ENCODE results near the gene RABGAP1L. TPM values are rescaled to one million over a fixed set of nuclear protein-coding genes. Genes with fewer than 3 reads are reported as not detected.

The RABGAP1L gene
- polyA plus RNA-seq, 1 donor (not counting 4 experiments of a cell fraction or from before 2014, with no cell fraction given), result 24.2 TPM

DNA sequence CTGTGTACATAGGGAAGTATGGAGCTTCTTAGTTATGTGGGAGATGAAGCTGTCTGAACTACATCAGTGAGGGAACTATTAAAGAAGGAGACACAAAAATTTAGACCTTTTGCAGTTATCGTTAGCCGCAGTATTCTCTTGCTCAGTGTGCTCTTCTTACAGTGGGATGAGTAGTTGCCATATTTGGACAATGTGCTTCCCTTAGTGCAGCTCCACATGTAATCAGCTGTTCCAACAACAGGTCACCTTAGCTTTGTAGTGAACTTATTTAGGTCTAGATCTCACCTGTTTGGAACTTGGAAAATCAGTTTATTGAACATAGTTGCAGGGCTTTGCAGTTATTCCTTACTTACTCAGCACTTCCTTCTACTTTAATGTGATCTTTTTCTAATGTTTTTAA is 306.5 kb downstream of the RABGAP1L start:
- Histone ChIP-seq H3K4me3 (ENCODE audit: control insufficient read depth in 2 of 3, extremely low read depth in 1 of 3, insufficient read depth in 2 of 3, low read depth in 1 of 3, low read length in 3 of 3) (no peak overlapping the region), H3K27ac (ENCODE audit: control insufficient read depth, insufficient read depth, low read length) (no peak overlapping the region), H4K20me1 (ENCODE audit: control insufficient read depth, extremely low read depth, insufficient read depth, low read length) (no peaks in the 10 kb centered on the region), H3K4me1 (ENCODE audit: control insufficient read depth, extremely low read depth, insufficient read depth, low read length) (no peaks in the 10 kb centered on the region), H3K4me2 (ENCODE audit: control insufficient read depth, extremely low read depth, insufficient read depth, low read depth, low read length) (no peak overlapping the region), H3K79me2 (ENCODE audit: control insufficient read depth, insufficient read depth, low read length) (no peaks in the 10 kb centered on the region), H3K36me3 (ENCODE audit: control insufficient read depth in 2 of 2, extremely low read depth in 1 of 2, insufficient read depth in 2 of 2, low read length in 2 of 2) (no peaks in the 10 kb centered on the region), H3K27me3 (ENCODE audit: control insufficient read depth, extremely low read depth, insufficient read depth, low read length) (no peaks in the 10 kb centered on the region), H3K9me3 (ENCODE audit: control insufficient read depth, low read depth, low read length) (no peaks in the 10 kb centered on the region), H2AFZ (ENCODE audit: control insufficient read depth, low read length) (no peak overlapping the region), H3K9me1 (ENCODE audit: control insufficient read depth, extremely low read depth, insufficient read depth, low read length) (no peaks in the 10 kb centered on the region), H3K9ac (ENCODE audit: control insufficient read depth, extremely low read depth, insufficient read depth, low read length) (no peak overlapping the region)
- TF ChIP-seq EZH2 (IDR thresholded peaks at IDR 0.05; ENCODE audit: low read length), result no peak
- TF ChIP-seq, protein P1, sequence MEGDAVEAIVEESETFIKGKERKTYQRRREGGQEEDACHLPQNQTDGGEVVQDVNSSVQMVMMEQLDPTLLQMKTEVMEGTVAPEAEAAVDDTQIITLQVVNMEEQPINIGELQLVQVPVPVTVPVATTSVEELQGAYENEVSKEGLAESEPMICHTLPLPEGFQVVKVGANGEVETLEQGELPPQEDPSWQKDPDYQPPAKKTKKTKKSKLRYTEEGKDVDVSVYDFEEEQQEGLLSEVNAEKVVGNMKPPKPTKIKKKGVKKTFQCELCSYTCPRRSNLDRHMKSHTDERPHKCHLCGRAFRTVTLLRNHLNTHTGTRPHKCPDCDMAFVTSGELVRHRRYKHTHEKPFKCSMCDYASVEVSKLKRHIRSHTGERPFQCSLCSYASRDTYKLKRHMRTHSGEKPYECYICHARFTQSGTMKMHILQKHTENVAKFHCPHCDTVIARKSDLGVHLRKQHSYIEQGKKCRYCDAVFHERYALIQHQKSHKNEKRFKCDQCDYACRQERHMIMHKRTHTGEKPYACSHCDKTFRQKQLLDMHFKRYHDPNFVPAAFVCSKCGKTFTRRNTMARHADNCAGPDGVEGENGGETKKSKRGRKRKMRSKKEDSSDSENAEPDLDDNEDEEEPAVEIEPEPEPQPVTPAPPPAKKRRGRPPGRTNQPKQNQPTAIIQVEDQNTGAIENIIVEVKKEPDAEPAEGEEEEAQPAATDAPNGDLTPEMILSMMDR (optimal IDR thresholded peaks at IDR 0.05 in 1 of 3, IDR thresholded peaks at IDR 0.05 in 1 of 3, conservative IDR thresholded peaks at IDR 0.05 in 1 of 3; ENCODE audit: extremely low read depth in 1 of 3, insufficient read depth in 2 of 3, low read length in 3 of 3), result no peak
- dilution Hi-C loops (cut with MboI; ENCODE audit: extremely low pct_ligation_motif_present, low sequenced_read_pairs), result no loop called here
- DNase-seq (ENCODE audit: low read depth, low spot score) (no peak), FAIRE-seq (peak; percentile 56)

DNA sequence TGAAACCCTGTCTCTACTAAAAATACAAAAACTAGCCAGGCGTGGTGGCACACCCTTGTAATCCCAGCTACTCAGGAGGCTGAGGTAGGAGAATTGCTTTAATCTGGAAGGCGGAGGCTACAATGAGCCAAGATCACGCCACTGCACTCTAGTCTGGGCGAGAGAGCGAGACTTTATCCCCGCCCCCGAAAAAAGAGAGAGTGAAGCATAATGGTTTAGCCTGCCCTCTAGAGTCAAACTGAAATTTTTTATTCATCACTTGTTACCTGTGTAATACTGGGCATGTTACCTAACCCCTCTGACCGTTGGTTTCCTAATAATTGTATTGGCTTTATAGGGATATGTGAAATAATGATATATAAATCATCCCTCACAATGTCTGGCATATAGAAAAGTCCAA is 307.3 kb downstream of the RABGAP1L start:
- Histone ChIP-seq H3K79me2 (ENCODE audit: control insufficient read depth, insufficient read depth, low read length) (no peaks in the 10 kb centered on the region), H3K4me3 (ENCODE audit: control insufficient read depth in 2 of 3, extremely low read depth in 1 of 3, insufficient read depth in 2 of 3, low read depth in 1 of 3, low read length in 3 of 3) (no peak overlapping the region), H3K9me1 (ENCODE audit: control insufficient read depth, extremely low read depth, insufficient read depth, low read length) (no peaks in the 10 kb centered on the region), H3K27ac (ENCODE audit: control insufficient read depth, insufficient read depth, low read length) (no peak overlapping the region), H3K4me2 (ENCODE audit: control insufficient read depth, extremely low read depth, insufficient read depth, low read depth, low read length) (no peak overlapping the region), H3K9me3 (ENCODE audit: control insufficient read depth, low read depth, low read length) (no peaks in the 10 kb centered on the region), H2AFZ (ENCODE audit: control insufficient read depth, low read length) (no peak overlapping the region), H3K36me3 (ENCODE audit: control insufficient read depth in 2 of 2, extremely low read depth in 1 of 2, insufficient read depth in 2 of 2, low read length in 2 of 2) (no peaks in the 10 kb centered on the region), H3K9ac (ENCODE audit: control insufficient read depth, extremely low read depth, insufficient read depth, low read length) (no peak overlapping the region), H3K4me1 (ENCODE audit: control insufficient read depth, extremely low read depth, insufficient read depth, low read length) (no peaks in the 10 kb centered on the region), H3K27me3 (ENCODE audit: control insufficient read depth, extremely low read depth, insufficient read depth, low read length) (no peaks in the 10 kb centered on the region), H4K20me1 (ENCODE audit: control insufficient read depth, extremely low read depth, insufficient read depth, low read length) (no peaks in the 10 kb centered on the region)
- no peak for TF ChIP-seq EZH2 (IDR thresholded peaks at IDR 0.05; ENCODE audit: low read length)
- TF ChIP-seq, protein P1 (optimal IDR thresholded peaks at IDR 0.05 in 1 of 3, IDR thresholded peaks at IDR 0.05 in 1 of 3, conservative IDR thresholded peaks at IDR 0.05 in 1 of 3; ENCODE audit: extremely low read depth in 1 of 3, insufficient read depth in 2 of 3, low read length in 3 of 3), result no peak
- dilution Hi-C loops (cut with MboI; ENCODE audit: extremely low pct_ligation_motif_present, low sequenced_read_pairs), result no loop called here
- no peak for FAIRE-seq
- no peak for DNase-seq (ENCODE audit: low read depth, low spot score)

Measured in keratinocyte (primary cell).